Activated CD4-positive, CD25-positive, alpha-beta regulatory T cell treated with anti-CD3 and anti-CD28 coated beads, Interleukin-2, amount 50 U/mL, for 72 hours (primary cell): ENCODE measurements around the gene RSBN1.
"Not testable (repeated sequence)": the region's sequence is repeated elsewhere in the genome, so short reads cannot be mapped to it uniquely, and the experiment has no call there.

Experiments
- DNase-seq: peaks from one replicate; pipeline ENCODE4 v3.0.0; 2021

The RSBN1 gene

GRCh38 chr1:113811888-113812660 is at the start of gene RSBN1:
RSBN1 (minus strand) TSS chr1:113812476; CDS start chr1:113812412, 64 bp downstream.
- DNase-seq = peak; percentile 94

- DNase-seq = no peak
These were observed 49.4 kb upstream of the RSBN1 start for GRCh38 chr1:113861641-113862040.

- no peak for DNase-seq
These were observed 48.6 kb upstream of the RSBN1 start for GRCh38 chr1:113860891-113861290.

GRCh38 chr1:113859478-113860175 is 47.4 kb upstream of the RSBN1 start:
- no peak for DNase-seq

GRCh38 chr1:113858982-113859381 is 46.7 kb upstream of the RSBN1 start:
- no peak for DNase-seq

- DNase-seq = no peak
These were observed 46.1 kb upstream of the RSBN1 start for GRCh38 chr1:113858418-113858817.

GRCh38 chr1:113857776-113858175 is 45.5 kb upstream of the RSBN1 start:
- DNase-seq = no peak

- no peak for DNase-seq
These were observed 44.1 kb upstream of the RSBN1 start for GRCh38 chr1:113856401-113856790.

- no peak for DNase-seq
These were observed 43.5 kb upstream of the RSBN1 start for GRCh38 chr1:113855630-113856400.

GRCh38 chr1:113854234-113854633 is 42.0 kb upstream of the RSBN1 start:
- no peak for DNase-seq

GRCh38 chr1:113852694-113853093 is 40.4 kb upstream of the RSBN1 start:
- DNase-seq = not testable (repeated sequence)

GRCh38 chr1:113850127-113850796 is 38.0 kb upstream of the RSBN1 start:
- DNase-seq = no peak

- DNase-seq = no peak
These were observed 36.8 kb upstream of the RSBN1 start for GRCh38 chr1:113849072-113849471.

GRCh38 chr1:113846391-113847035 is 34.2 kb upstream of the RSBN1 start:
- no peak for DNase-seq

- DNase-seq = no peak
These were observed 24.3 kb upstream of the RSBN1 start for GRCh38 chr1:113836534-113836933.

GRCh38 chr1:113835686-113836290 is 23.5 kb upstream of the RSBN1 start:
- DNase-seq = no peak

GRCh38 chr1:113834716-113835115 is 22.4 kb upstream of the RSBN1 start:
- no peak for DNase-seq

- no peak for DNase-seq
These were observed 17.8 kb upstream of the RSBN1 start for GRCh38 chr1:113830039-113830438.

GRCh38 chr1:113821916-113822315 is 9.6 kb upstream of the RSBN1 start:
- no peak for DNase-seq

- DNase-seq = no peak
These were observed 6.3 kb upstream of the RSBN1 start for GRCh38 chr1:113818578-113818977.

GRCh38 chr1:113813218-113813617 is 942 bp upstream of the RSBN1 start:
- DNase-seq = no peak

- no peak for DNase-seq
These were observed 422 bp upstream of the RSBN1 start for GRCh38 chr1:113812661-113813135.
